Smooth muscle cell (in vitro differentiated cells): ENCODE results near the gene AFG1L. TPM values are rescaled to one million over a fixed set of nuclear protein-coding genes. Genes with fewer than 3 reads are reported as not detected.
"Not testable (repeated sequence)": the region's sequence is repeated elsewhere in the genome, so short reads cannot be mapped to it uniquely, and the experiment has no call there.

Experiments used
- DNase-seq: peaks from one replicate; lab custom pipeline; 2025; ENCODE audit not compliant: unreplicated experiment; lab: John Stamatoyannopoulos, UW
- H2AFZ ChIP-seq: fragments of 200-600 bp; sonication (generic); 2 replicates; pipeline ENCODE4 v1.6.0; 2016; ENCODE audit warnings: antibody characterized with exemption, low read depth, mild to moderate bottlenecking
- H3F3A ChIP-seq: fragments of 200-600 bp; sonication (generic); 2 replicates; pipeline ENCODE4 v1.6.0; 2017; ENCODE audit warnings: antibody characterized with exemption, low read depth
- H3K27ac ChIP-seq: fragments of 200-600 bp; sonication (generic); 2 replicates; pipeline ENCODE4 v1.5.1; 2016; ENCODE audit warnings: low read depth, mild to moderate bottlenecking
- H3K27me3 ChIP-seq: fragments of 200-600 bp; sonication (generic); 2 replicates; pipeline ENCODE4 v1.6.1; 2016; ENCODE audit warnings: low read depth, mild to moderate bottlenecking
- H3K36me3 ChIP-seq: fragments of 200-600 bp; sonication (generic); 2 replicates; pipeline ENCODE4 v1.5.1; 2016; ENCODE audit warnings: low read depth
- H3K4me1 ChIP-seq: fragments of 200-600 bp; sonication (generic); 2 replicates; pipeline ENCODE4 v1.5.1; 2016; ENCODE audit warnings: low read depth
- H3K4me2 ChIP-seq: fragments of 200-600 bp; sonication (generic); 2 replicates; pipeline ENCODE4 v1.6.0; 2016; ENCODE audit warnings: mild to moderate bottlenecking
- H3K4me3 ChIP-seq: fragments of 200-600 bp; sonication (generic); 2 replicates; pipeline ENCODE4 v1.5.1; 2016; ENCODE audit warnings: mild to moderate bottlenecking
- H3K79me2 ChIP-seq: fragments of 200-600 bp; sonication (generic); 2 replicates; pipeline ENCODE4 v1.6.0; 2016; ENCODE audit warnings: low read depth, mild to moderate bottlenecking
- H3K9ac ChIP-seq: fragments of 200-600 bp; sonication (generic); 2 replicates; pipeline ENCODE4 v1.6.0; 2016; ENCODE audit warnings: low read depth
- H3K9me3 ChIP-seq: fragments of 200-600 bp; sonication (generic); replicated peaks from 2 replicates; pipeline ENCODE4 v1.5.1; 2016; ENCODE audit warnings: low read depth
- H4K20me1 ChIP-seq: fragments of 200-600 bp; sonication (generic); 2 replicates; pipeline ENCODE4 v1.6.0; 2016; ENCODE audit warnings: low read depth
- CTCF ChIP-seq: fragments of 200-600 bp; sonication (generic); IDR thresholded peaks from 2 replicates; pipeline ENCODE4 v1.5.1; 2017; ENCODE audit warnings: borderline replicate concordance, mild to moderate bottlenecking, antibody characterized with exemption; ENCODE audit not compliant: insufficient read depth, poor library complexity, severe bottlenecking
- WGBS: methylation state at CpG from one replicate; pipeline ENCODE4 v1.1.7; 2016; ENCODE audit warnings: low lambda C conversion rate; 5-methylcytosine and 5-hydroxymethylcytosine counted together
- polyA plus RNA-seq: library from polyadenylated mRNA; unstranded; fragments of >200 nt; fragmentation: Nextera tagmentation; extraction: Ambion mirVana; gene quantifications from 2 replicates; pipeline ENCODE4 v1.2.1, GENCODE V29; 2016
- total RNA-seq: library from RNA; depleted of rRNA; stranded (reverse); fragments of >200 nt; gene quantifications from 2 replicates; pipeline ENCODE4 v1.2.3, GENCODE V29; 2014

The AFG1L gene
- total and polyA plus RNA-seq, 2 experiments from 2014 or later: 4.0 to 5.7 TPM

GRCh38 chr6:108286366-108286765 lies 8.5 kb upstream of the AFG1L start:
- no peak overlapping the region for H2AFZ ChIP-seq
- DNase-seq: no peak
- WGBS: 89% methylated on average over 4 of the region's 4 CpGs
- TF ChIP-seq CTCF: no peak
- H3K27me3 ChIP-seq: no peaks in the 10 kb centered on the region
- no peaks in the 10 kb centered on the region for H3F3A ChIP-seq
- no peaks in the 10 kb centered on the region for H3K9me3 ChIP-seq
- no peak overlapping the region for H3K4me2 ChIP-seq
- no peak overlapping the region for H3K27ac ChIP-seq
- no peaks in the 10 kb centered on the region for H4K20me1 ChIP-seq
- H3K9ac ChIP-seq: no peak overlapping the region
- H3K79me2 ChIP-seq: no peaks in the 10 kb centered on the region
- H3K4me3 ChIP-seq: no peak overlapping the region
- H3K4me1 ChIP-seq: no peaks in the 10 kb centered on the region
- no peaks in the 10 kb centered on the region for H3K36me3 ChIP-seq

- DNase-seq: no peak
- Histone ChIP-seq H3K4me3 (no peak overlapping the region), H4K20me1 (no peaks in the 10 kb centered on the region), H3K36me3 (no peaks in the 10 kb centered on the region), H3K27me3 (no peaks in the 10 kb centered on the region), H3F3A (no peaks in the 10 kb centered on the region), H2AFZ (no peak overlapping the region), H3K4me1 (no peaks in the 10 kb centered on the region), H3K4me2 (no peak overlapping the region), H3K27ac (no peak overlapping the region), H3K79me2 (no peaks in the 10 kb centered on the region), H3K9ac (no peak overlapping the region), H3K9me3 (no peaks in the 10 kb centered on the region)
- WGBS: 93% methylated on average over 3 of the region's 3 CpGs
- no peak for TF ChIP-seq CTCF
Observed at GRCh38 chr6:108287373-108287772, 7.5 kb upstream of the AFG1L start.

GRCh38 chr6:108288742-108289141 lies 6.1 kb upstream of the AFG1L start:
- Histone ChIP-seq H2AFZ (no peak overlapping the region), H3F3A (no peaks in the 10 kb centered on the region), H3K36me3 (no peaks in the 10 kb centered on the region), H3K4me2 (no peak overlapping the region), H4K20me1 (no peaks in the 10 kb centered on the region), H3K27ac (no peak overlapping the region), H3K9me3 (no peaks in the 10 kb centered on the region), H3K79me2 (no peaks in the 10 kb centered on the region), H3K4me1 (no peaks in the 10 kb centered on the region), H3K4me3 (no peak overlapping the region), H3K9ac (no peak overlapping the region), H3K27me3 (no peaks in the 10 kb centered on the region)
- TF ChIP-seq CTCF: no peak
- no peak for DNase-seq

DNA sequence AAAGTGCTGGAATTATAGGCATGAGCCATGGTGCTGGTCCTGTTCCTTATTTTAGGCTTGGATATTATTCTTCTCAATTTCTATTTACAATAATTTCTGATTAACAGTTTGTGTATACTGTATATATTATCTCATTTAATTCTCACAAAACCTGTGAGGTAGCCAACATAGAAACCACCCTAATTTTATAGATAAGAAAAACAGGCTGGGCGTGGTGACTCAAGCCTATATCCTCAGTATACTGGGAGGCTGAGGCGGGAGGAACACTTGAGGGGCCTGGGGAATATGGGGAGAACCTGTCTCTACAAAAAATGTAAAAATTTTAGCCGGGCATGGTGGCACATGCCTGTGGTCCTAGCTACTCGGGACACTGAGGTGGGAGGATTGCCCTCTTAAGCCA lies 3.8 kb upstream of the AFG1L start:
- H3K27me3 ChIP-seq: no peaks in the 10 kb centered on the region
- H3K27ac ChIP-seq: no peak overlapping the region
- no peaks in the 10 kb centered on the region for H3K36me3 ChIP-seq
- H3K4me1 ChIP-seq: peaks cover 12% of the 10 kb centered on the region
- no peaks in the 10 kb centered on the region for H3K9me3 ChIP-seq
- H3K4me3 ChIP-seq: no peak overlapping the region
- no peak overlapping the region for H3K9ac ChIP-seq
- DNase-seq: no peak
- H2AFZ ChIP-seq: no peak overlapping the region
- WGBS: 93% methylated on average over 4 of the region's 4 CpGs
- peaks cover 12% of the 10 kb centered on the region for H3K79me2 ChIP-seq
- H3F3A ChIP-seq: no peaks in the 10 kb centered on the region
- H3K4me2 ChIP-seq: no peak overlapping the region
- H4K20me1 ChIP-seq: no peaks in the 10 kb centered on the region
- no peak for TF ChIP-seq CTCF

GRCh38 chr6:108292561-108292960 lies 2.3 kb upstream of the AFG1L start:
- H3F3A ChIP-seq, H2AFZ ChIP-seq, H3K27me3 ChIP-seq, H3K9me3 ChIP-seq, H3K4me2 ChIP-seq, H3K4me3 ChIP-seq, DNase-seq, H3K27ac ChIP-seq, H3K36me3 ChIP-seq, H3K9ac ChIP-seq, H4K20me1 ChIP-seq: not testable (repeated sequence)
- 91% methylated on average over 3 of the region's 3 CpGs for WGBS
- Histone ChIP-seq H3K4me1 (peaks cover 14% of the 10 kb centered on the region), H3K79me2 (peaks cover 16% of the 10 kb centered on the region)
